ENCODE data around the gene ID4.

GRCh38 chr6:19791267-19791666 lies 45.9 kb upstream of the ID4 start:
- TF ChIP-seq POLR2A (IDR thresholded peaks at IDR 0.05; ENCODE audit: low read depth, low read length) (no peak), POLR2AphosphoS5 (IDR thresholded peaks at IDR 0.05; ENCODE audit: low read depth, low read length) (no peak), TAF1 (IDR thresholded peaks at IDR 0.05; ENCODE audit: borderline replicate concordance, low read depth, low read length) (no peak)
